Loucy (cell line): ENCODE measurements around the gene OR51B2.

Experiments
- EZH2phosphoT487 ChIP-seq: fragments of 200-600 bp; IDR thresholded peaks from 2 replicates; pipeline ENCODE4 v1.6.1; 2018; ENCODE audit warnings: antibody characterized with exemption, mild to moderate bottlenecking, moderate library complexity, borderline replicate concordance
- TF ChIP-seq, protein P1 (sequence below): fragments of 200-600 bp; sonication (generic); conservative IDR thresholded peaks from 2 replicates; pipeline ENCODE4 v1.5.1; 2014; ENCODE audit warnings: mild to moderate bottlenecking, antibody characterized with exemption, low read length

DNA sequence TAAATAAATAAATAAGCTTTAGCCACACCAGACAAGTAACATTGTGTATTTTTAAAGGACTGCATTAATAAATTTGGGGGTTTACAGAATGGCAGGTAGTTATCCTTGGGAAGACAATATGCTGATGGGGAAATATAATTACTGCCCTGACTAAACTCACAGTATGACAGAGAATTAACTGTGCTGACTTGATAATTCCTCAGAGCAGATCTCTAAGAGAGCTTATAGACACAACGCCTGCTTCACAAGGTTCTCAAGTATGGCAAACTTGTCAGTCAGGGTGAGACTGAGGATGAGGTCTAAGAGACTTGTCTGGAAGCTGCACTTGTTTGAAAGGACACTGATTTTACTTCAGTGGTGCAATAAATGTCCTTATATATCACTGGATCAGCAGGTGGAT, 25.6 kb downstream of the OR51B2 start:
- TF ChIP-seq, protein P1, sequence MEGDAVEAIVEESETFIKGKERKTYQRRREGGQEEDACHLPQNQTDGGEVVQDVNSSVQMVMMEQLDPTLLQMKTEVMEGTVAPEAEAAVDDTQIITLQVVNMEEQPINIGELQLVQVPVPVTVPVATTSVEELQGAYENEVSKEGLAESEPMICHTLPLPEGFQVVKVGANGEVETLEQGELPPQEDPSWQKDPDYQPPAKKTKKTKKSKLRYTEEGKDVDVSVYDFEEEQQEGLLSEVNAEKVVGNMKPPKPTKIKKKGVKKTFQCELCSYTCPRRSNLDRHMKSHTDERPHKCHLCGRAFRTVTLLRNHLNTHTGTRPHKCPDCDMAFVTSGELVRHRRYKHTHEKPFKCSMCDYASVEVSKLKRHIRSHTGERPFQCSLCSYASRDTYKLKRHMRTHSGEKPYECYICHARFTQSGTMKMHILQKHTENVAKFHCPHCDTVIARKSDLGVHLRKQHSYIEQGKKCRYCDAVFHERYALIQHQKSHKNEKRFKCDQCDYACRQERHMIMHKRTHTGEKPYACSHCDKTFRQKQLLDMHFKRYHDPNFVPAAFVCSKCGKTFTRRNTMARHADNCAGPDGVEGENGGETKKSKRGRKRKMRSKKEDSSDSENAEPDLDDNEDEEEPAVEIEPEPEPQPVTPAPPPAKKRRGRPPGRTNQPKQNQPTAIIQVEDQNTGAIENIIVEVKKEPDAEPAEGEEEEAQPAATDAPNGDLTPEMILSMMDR, result no peak
- TF ChIP-seq EZH2phosphoT487, result no peak
